GM12878 (cell line): ENCODE data around the gene PTPN2. TPM values are rescaled to one million over a fixed set of nuclear protein-coding genes. Genes with fewer than 3 reads are reported as not detected.

ENCODE experiments used
- BCL11A ChIP-seq: IDR thresholded peaks from 2 replicates; pipeline ENCODE4 v1.6.1; 2011; ENCODE audit warnings: low read depth, low read length
- CHD2 ChIP-seq: IDR thresholded peaks from 2 replicates; pipeline ENCODE4 v1.6.1; 2011; ENCODE audit warnings: low read depth, low read length, improper control_type of control experiment, borderline replicate concordance
- PAX5 ChIP-seq: IDR thresholded peaks from 2 replicates; pipeline ENCODE4 v1.6.1; 2011; ENCODE audit warnings: low read depth, low read length, borderline replicate concordance
- POLR2AphosphoS2 ChIP-seq: IDR thresholded peaks from 2 replicates; pipeline ENCODE4 v1.6.1; 2011; ENCODE audit warnings: low read depth, mild to moderate bottlenecking, low read length, improper control_type of control experiment, moderate library complexity
- RAD51 ChIP-seq: fragments of 450-650 bp; IDR thresholded peaks from 2 replicates; pipeline ENCODE4 v1.6.1; 2016; ENCODE audit warnings: moderate library complexity, mild to moderate bottlenecking, inconsistent platforms
- STAT3 ChIP-seq: IDR thresholded peaks from 2 replicates; pipeline ENCODE4 v1.6.1; 2011; ENCODE audit warnings: low read depth, low read length, improper control_type of control experiment
- TAF1 ChIP-seq: IDR thresholded peaks from 2 replicates; pipeline ENCODE4 v1.6.1; 2011; ENCODE audit warnings: mild to moderate bottlenecking, low read depth, low read length, borderline replicate concordance
- ZNF217 ChIP-seq: fragments of 450-650 bp; IDR thresholded peaks from 2 replicates; pipeline ENCODE4 v1.6.1; 2017; ENCODE audit warnings: antibody characterized with exemption, mild to moderate bottlenecking
- ZNF24 ChIP-seq: fragments of 450-650 bp; IDR thresholded peaks from 2 replicates; pipeline ENCODE4 v1.6.1; 2017; ENCODE audit warnings: antibody characterized with exemption, mild to moderate bottlenecking
- polyA plus RNA-seq, 11 experiments: library from polyadenylated mRNA; depleted of rRNA in 4 of 11; unstranded in 6 of 11; stranded (reverse) in 5 of 11; fragments of >200 nt; fragmentation: Nextera tagmentation in 4 of 11; fragmentation: Illumina TruSeq in 1 of 11; extraction: Ambion mirVana in 4 of 11; extraction: Trizol in 1 of 11; gene quantifications; 1 replicate in 1 of 11; 2 replicates in 10 of 11; pipeline versions ENCODE4 v1.2.1 to v1.2.3, GENCODE V29; 2011 to 2016; ENCODE audit warnings: inconsistent platforms in 2 of 11, missing spikeins in 2 of 11, low read depth in 1 of 11
- total RNA-seq, 4 experiments: library from RNA; depleted of rRNA in 3 of 4; stranded (reverse); fragments of >200 nt in 3 of 4; fragmentation: Illumina TruSeq in 1 of 4; extraction: Trizol in 1 of 4; gene quantifications; 2 replicates each; pipeline versions ENCODE4 v1.2.1 to v1.2.3, GENCODE V29; 2013 to 2021
- TF ChIP-seq, protein P1 (sequence below): fragments of 450-650 bp; IDR thresholded peaks from 2 replicates; pipeline ENCODE4 v1.6.1; 2017; ENCODE audit warnings: mild to moderate bottlenecking, low read depth, inconsistent platforms; ENCODE audit not compliant: poor library complexity, severe bottlenecking
- TF ChIP-seq, protein P2 (sequence below): fragments of 450-650 bp; formaldehyde crosslinking; IDR thresholded peaks from 2 replicates; pipeline ENCODE4 v1.4.0; 2020; ENCODE audit warnings: mild to moderate bottlenecking, moderate library complexity
- TF ChIP-seq, protein P3 (sequence below): fragments of 450-650 bp; IDR thresholded peaks from 2 replicates; pipeline ENCODE4 v1.6.1; 2016; ENCODE audit warnings: mild to moderate bottlenecking
- TF ChIP-seq, protein P4 (sequence below): IDR thresholded peaks from 2 replicates; pipeline ENCODE4 v1.6.1; 2011; ENCODE audit warnings: low read depth, low read length, improper control_type of control experiment, borderline replicate concordance

Gene PTPN2
- total and polyA plus RNA-seq, 10 of the 15 experiments (the other 5 are each of a cell fraction or from before 2014, with no cell fraction given) = 46.5 to 86.7 (median 64.6) TPM

DNA sequence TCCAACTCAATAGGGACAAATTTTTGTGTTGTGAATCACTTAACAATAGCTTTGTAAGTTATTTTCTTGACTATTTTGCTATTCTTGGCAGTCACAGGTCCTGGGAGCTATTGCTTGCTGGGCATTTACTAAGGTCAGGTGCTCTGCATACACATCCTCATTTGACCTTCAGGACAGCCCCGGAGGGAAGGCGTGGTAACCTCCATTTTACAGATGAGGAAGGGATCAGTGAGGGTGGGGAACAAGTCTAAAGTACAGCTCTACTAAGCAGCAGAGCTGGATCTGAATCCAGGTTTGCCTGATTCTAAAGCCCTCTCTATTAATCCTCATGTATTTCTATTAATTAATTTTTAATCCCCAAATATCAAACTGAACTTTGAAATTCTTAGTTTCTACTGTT lies 58.8 kb downstream of the PTPN2 start (continued):
- TF ChIP-seq, protein P1, sequence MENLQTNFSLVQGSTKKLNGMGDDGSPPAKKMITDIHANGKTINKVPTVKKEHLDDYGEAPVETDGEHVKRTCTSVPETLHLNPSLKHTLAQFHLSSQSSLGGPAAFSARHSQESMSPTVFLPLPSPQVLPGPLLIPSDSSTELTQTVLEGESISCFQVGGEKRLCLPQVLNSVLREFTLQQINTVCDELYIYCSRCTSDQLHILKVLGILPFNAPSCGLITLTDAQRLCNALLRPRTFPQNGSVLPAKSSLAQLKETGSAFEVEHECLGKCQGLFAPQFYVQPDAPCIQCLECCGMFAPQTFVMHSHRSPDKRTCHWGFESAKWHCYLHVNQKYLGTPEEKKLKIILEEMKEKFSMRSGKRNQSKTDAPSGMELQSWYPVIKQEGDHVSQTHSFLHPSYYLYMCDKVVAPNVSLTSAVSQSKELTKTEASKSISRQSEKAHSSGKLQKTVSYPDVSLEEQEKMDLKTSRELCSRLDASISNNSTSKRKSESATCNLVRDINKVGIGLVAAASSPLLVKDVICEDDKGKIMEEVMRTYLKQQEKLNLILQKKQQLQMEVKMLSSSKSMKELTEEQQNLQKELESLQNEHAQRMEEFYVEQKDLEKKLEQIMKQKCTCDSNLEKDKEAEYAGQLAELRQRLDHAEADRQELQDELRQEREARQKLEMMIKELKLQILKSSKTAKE = no peak
- no peak for TF ChIP-seq PAX5
- no peak for TF ChIP-seq STAT3
- no peak for TF ChIP-seq ZNF24
- TF ChIP-seq BCL11A = no peak
- TF ChIP-seq TAF1 = no peak
- TF ChIP-seq, protein P2, sequence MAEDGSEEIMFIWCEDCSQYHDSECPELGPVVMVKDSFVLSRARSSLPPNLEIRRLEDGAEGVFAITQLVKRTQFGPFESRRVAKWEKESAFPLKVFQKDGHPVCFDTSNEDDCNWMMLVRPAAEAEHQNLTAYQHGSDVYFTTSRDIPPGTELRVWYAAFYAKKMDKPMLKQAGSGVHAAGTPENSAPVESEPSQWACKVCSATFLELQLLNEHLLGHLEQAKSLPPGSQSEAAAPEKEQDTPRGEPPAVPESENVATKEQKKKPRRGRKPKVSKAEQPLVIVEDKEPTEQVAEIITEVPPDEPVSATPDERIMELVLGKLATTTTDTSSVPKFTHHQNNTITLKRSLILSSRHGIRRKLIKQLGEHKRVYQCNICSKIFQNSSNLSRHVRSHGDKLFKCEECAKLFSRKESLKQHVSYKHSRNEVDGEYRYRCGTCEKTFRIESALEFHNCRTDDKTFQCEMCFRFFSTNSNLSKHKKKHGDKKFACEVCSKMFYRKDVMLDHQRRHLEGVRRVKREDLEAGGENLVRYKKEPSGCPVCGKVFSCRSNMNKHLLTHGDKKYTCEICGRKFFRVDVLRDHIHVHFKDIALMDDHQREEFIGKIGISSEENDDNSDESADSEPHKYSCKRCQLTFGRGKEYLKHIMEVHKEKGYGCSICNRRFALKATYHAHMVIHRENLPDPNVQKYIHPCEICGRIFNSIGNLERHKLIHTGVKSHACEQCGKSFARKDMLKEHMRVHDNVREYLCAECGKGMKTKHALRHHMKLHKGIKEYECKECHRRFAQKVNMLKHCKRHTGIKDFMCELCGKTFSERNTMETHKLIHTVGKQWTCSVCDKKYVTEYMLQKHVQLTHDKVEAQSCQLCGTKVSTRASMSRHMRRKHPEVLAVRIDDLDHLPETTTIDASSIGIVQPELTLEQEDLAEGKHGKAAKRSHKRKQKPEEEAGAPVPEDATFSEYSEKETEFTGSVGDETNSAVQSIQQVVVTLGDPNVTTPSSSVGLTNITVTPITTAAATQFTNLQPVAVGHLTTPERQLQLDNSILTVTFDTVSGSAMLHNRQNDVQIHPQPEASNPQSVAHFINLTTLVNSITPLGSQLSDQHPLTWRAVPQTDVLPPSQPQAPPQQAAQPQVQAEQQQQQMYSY (CRISPR knock-in tag) = no peak
- TF ChIP-seq, protein P3, sequence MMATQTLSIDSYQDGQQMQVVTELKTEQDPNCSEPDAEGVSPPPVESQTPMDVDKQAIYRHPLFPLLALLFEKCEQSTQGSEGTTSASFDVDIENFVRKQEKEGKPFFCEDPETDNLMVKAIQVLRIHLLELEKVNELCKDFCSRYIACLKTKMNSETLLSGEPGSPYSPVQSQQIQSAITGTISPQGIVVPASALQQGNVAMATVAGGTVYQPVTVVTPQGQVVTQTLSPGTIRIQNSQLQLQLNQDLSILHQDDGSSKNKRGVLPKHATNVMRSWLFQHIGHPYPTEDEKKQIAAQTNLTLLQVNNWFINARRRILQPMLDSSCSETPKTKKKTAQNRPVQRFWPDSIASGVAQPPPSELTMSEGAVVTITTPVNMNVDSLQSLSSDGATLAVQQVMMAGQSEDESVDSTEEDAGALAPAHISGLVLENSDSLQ = no peak
- no peak for TF ChIP-seq RAD51
- no peak for TF ChIP-seq POLR2AphosphoS2
- TF ChIP-seq, protein P4, sequence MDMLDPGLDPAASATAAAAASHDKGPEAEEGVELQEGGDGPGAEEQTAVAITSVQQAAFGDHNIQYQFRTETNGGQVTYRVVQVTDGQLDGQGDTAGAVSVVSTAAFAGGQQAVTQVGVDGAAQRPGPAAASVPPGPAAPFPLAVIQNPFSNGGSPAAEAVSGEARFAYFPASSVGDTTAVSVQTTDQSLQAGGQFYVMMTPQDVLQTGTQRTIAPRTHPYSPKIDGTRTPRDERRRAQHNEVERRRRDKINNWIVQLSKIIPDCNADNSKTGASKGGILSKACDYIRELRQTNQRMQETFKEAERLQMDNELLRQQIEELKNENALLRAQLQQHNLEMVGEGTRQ = no peak
- no peak for TF ChIP-seq CHD2
- no peak for TF ChIP-seq ZNF217
